Measurements from ENCODE around the gene IL1RAPL1.

Gene IL1RAPL1

GRCh38 chrX:29541038-29541437, 953.8 kb downstream of the IL1RAPL1 start:
- H3K27ac ChIP-seq: no peak overlapping the region
- TF ChIP-seq ZFX (IDR thresholded peaks at IDR 0.05): no peak

GRCh38 chrX:29542152-29542551, 954.9 kb downstream of the IL1RAPL1 start:
- no peak overlapping the region; the same call in 1 of the 2 replicates for H3K27ac ChIP-seq
- TF ChIP-seq CTCF (conservative IDR thresholded peaks at IDR 0.05) (no peak), ZFX (IDR thresholded peaks at IDR 0.05) (no peak)

GRCh38 chrX:29545878-29546277, 958.6 kb downstream of the IL1RAPL1 start:
- no peak overlapping the region for H3K27ac ChIP-seq
- TF ChIP-seq CTCF (conservative IDR thresholded peaks at IDR 0.05): no peak
- no peak for TF ChIP-seq ZFX (IDR thresholded peaks at IDR 0.05)

GRCh38 chrX:29547877-29548276, 960.6 kb downstream of the IL1RAPL1 start:
- no peak overlapping the region for H3K27ac ChIP-seq
- no peak for TF ChIP-seq ZFX (IDR thresholded peaks at IDR 0.05)
- TF ChIP-seq CTCF (conservative IDR thresholded peaks at IDR 0.05): no peak

GRCh38 chrX:29553542-29553941, 966.3 kb downstream of the IL1RAPL1 start:
- no peak overlapping the region for H3K27ac ChIP-seq
- no peak for TF ChIP-seq ZFX (IDR thresholded peaks at IDR 0.05)
- no peak for TF ChIP-seq CTCF (conservative IDR thresholded peaks at IDR 0.05)

- TF ChIP-seq ZFX (IDR thresholded peaks at IDR 0.05) (no peak), CTCF (conservative IDR thresholded peaks at IDR 0.05) (no peak)
Measured at GRCh38 chrX:29555465-29556091, 968.3 kb downstream of the IL1RAPL1 start.

GRCh38 chrX:29560065-29560464, 972.8 kb downstream of the IL1RAPL1 start:
- TF ChIP-seq ZFX (IDR thresholded peaks at IDR 0.05) (no peak), CTCF (conservative IDR thresholded peaks at IDR 0.05) (no peak)
- no peak overlapping the region for H3K27ac ChIP-seq

More at GRCh38 chrX:29555465-29556091, 968.3 kb downstream of the IL1RAPL1 start:
- H3K27ac ChIP-seq: no peak overlapping the region

- TF ChIP-seq CTCF (conservative IDR thresholded peaks at IDR 0.05): no peak
- TF ChIP-seq ZFX (IDR thresholded peaks at IDR 0.05): no peak
Measured at GRCh38 chrX:29561417-29561816, 974.2 kb downstream of the IL1RAPL1 start.

More at GRCh38 chrX:29561417-29561816, 974.2 kb downstream of the IL1RAPL1 start:
- no peak overlapping the region for H3K27ac ChIP-seq

Measured in C4-2B (cell line).